22Rv1 (cell line): ENCODE data around the gene SLC6A19.

Experiments used
- ZFX ChIP-seq: fragments of 450-650 bp; IDR thresholded peaks from 2 replicates; pipeline ENCODE4 v1.6.1; 2017; ENCODE audit warnings: antibody characterized with exemption, borderline replicate concordance
- TF ChIP-seq, protein P1 (sequence below): fragments of 450-650 bp; IDR thresholded peaks from 2 replicates; pipeline ENCODE4 v1.5.1; 2017; ENCODE audit warnings: mild to moderate bottlenecking

DNA sequence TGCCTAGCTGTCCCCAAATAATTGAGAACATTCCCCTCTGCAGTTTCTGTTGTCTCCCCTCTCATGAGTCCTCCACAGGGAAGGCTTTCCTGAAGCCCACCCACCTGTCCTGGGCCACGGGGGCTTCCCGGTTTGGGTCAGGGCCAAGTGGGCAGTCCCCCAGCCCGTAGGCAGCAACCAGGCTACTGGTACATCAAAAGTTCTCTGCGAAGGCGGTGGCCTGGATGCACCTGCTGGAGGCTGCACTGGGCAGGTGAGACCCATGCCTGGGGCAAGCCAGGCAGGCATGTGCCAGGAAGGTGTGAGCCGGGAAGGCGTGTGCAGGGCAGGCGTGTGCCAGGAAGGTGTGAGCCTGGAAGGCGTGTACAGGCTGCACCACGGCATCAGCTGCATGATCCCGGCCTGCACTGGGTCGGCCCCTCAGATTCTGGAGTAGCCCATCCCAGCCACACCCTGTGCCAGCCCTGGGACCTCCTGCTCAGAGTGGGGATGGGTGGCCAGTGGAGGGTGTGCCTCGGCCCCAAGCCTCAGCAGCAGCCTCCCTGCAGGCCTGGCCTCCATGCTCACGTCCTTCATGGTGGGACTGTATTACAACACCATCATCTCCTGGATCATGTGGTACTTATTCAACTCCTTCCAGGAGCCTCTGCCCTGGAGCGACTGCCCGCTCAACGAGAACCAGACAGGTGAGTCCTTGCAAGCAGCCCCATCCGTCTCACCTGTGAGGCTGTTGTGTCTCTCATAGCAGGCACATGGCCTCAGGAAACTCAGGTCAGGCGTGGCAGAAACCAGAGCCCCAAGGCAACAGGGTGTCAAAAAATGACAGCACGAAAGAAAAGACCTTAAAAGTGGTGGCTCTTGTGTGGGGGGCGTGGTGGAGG, 8.7 kb downstream of the SLC6A19 start:
- TF ChIP-seq, protein P1, sequence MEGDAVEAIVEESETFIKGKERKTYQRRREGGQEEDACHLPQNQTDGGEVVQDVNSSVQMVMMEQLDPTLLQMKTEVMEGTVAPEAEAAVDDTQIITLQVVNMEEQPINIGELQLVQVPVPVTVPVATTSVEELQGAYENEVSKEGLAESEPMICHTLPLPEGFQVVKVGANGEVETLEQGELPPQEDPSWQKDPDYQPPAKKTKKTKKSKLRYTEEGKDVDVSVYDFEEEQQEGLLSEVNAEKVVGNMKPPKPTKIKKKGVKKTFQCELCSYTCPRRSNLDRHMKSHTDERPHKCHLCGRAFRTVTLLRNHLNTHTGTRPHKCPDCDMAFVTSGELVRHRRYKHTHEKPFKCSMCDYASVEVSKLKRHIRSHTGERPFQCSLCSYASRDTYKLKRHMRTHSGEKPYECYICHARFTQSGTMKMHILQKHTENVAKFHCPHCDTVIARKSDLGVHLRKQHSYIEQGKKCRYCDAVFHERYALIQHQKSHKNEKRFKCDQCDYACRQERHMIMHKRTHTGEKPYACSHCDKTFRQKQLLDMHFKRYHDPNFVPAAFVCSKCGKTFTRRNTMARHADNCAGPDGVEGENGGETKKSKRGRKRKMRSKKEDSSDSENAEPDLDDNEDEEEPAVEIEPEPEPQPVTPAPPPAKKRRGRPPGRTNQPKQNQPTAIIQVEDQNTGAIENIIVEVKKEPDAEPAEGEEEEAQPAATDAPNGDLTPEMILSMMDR, result no peak
- TF ChIP-seq ZFX, result no peak
